ENCODE measurements around the gene NBPF8.
"Not testable (repeated sequence)": the region's sequence is repeated elsewhere in the genome, so short reads cannot be mapped to it uniquely, and the experiment has no call there.

Gene NBPF8

GRCh38 chr1:120414911-120415480, at the start of gene NBPF8:
Gene NBPF8 (plus strand): TSS chr1:120415035. CDS start chr1:120436523, 21,488 bp downstream.
- in situ Hi-C loops (cut with HindIII; ENCODE audit: low sequenced_read_pairs): not testable (repeated sequence)

DNA sequence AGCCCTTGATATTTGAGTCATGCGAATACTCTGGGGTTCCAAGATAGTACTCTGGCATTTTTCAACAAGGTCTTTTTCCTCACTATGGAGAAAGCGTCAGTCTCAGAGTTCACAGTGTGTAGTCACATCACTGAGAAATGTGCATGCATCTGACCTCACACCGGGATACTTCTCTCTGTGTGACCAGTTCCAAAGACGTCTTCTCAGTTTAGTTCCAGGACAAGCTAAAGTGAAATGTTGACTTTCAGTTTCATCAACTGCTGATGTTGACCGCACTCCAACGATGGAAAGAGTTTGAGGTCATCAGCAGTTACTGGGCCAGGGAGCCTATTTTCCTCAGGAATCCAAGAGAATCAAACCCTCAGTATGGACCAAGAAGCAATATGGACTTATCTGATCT, 47.1 kb upstream of the NBPF8 start:
- in situ Hi-C loops (cut with HindIII; ENCODE audit: low sequenced_read_pairs): not testable (repeated sequence)

- in situ Hi-C loops (cut with HindIII; ENCODE audit: low sequenced_read_pairs): not testable (repeated sequence)
These were observed 28.2 kb upstream of the NBPF8 start for GRCh38 chr1:120386651-120387050.

- in situ Hi-C loops (cut with HindIII; ENCODE audit: low sequenced_read_pairs): not testable (repeated sequence)
These were observed 26.2 kb upstream of the NBPF8 start for GRCh38 chr1:120388597-120389126.

- in situ Hi-C loops (cut with HindIII; ENCODE audit: low sequenced_read_pairs): not testable (repeated sequence)
These were observed 23.5 kb upstream of the NBPF8 start for GRCh38 chr1:120391365-120391764.

DNA sequence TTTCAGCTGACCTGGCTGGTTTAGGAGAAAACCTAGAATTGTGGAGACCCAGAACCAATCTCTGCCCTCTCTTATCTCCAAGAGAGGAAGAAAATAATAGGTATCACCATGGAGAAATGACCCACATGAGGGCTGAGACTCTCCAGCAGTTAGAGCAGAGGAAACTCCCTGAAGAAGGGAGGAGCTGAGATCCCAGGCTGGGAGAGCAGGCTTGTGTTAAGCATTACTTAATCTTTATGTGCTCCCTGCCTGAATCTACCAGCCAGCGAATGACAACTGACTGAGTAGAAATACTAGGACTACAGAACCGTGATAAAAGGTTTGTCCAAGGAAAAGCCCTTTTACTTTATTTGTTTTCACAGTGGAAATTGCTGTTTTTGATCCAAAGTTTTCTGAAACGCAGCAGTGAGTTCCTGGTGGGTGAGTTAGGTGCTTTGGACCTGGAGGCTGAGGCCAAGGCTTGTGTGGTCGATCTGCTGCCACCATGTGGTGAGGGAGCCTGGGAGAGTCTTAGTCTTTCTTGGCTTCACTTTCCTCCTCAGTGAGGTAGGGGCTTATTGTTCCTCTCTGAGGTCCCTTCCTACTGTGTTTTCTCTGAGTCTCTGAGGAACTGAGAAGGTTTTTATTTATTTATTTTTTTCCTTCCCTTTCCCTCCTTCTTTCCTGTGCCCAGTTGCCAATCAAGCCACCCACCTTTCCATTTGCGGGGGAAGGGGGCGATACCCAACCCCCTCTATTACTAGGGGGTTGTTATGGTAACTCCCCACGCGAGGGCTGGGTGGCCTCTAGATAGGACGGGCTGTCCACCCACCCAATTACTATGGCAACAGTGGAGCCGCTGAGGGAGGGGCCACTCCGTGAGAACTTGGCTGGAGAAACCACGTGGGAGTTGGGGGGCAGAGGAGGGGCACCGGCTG, 21.3 kb upstream of the NBPF8 start:
- in situ Hi-C loops (cut with HindIII; ENCODE audit: low sequenced_read_pairs): not testable (repeated sequence)

DNA sequence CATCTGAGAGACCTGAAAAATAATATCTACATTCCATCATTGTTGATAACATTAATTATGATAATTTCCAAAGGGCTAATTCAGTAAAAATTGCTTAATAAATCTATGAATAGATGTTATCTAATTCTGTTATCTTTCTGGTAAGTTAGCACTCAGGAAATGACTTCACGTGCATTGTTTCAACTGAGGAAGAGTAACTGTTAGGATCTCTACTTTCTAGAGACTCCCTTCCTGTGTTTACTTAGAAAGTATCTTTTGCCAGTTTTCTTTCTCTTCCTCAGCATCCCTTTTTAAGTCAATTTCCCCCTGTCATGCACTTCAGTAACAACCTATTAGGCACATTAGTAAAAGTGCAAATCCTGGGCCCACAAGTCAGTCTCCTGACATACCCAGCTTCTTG, 9.5 kb upstream of the NBPF8 start:
- in situ Hi-C loops (cut with HindIII; ENCODE audit: low sequenced_read_pairs): not testable (repeated sequence)

DNA sequence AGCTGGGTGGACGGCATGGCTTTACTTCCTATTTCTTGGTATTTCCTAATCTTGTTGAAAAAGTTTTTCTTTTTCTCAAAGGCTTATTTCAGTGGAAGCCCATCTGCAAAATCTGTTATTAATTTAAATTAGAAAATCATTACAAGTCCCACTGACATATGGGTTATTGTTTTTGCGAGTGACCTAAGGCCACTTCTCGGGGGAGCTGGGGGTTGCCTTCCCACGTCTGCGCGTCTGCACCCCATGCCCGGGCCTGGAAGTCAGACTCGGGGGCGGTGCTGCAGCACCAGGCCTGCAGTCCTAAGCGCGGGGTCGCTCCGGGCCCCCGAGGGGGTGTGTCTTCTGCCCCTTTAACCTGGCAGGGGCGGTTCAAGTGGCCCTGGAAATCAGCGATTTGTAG, 384 bp upstream of the NBPF8 start:
- in situ Hi-C loops (cut with HindIII; ENCODE audit: low sequenced_read_pairs): not testable (repeated sequence)

DNA sequence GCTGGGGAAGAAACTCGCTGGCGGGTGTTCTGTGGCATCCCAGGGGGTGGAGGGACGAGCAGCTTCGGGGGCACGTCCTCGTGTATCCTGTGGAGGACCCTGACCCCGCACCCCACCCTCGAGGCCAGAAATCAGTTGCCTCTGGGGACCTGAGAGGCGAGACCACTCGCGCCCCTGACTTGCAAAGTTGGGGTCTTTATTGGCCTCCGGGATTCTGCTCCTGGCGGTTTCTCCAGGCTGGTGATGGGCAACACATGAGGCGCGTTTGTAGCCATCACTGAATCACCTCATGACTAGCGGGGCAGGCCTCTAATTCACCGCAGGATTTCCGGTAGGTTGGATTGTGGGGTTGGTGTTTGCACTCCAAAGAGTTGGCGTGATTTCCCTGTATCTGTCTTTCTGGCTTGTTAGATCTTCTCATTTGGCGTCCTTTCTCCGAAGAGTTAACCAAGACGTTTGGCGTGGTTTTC, 692 bp downstream of the NBPF8 start:
- in situ Hi-C loops (cut with HindIII; ENCODE audit: low sequenced_read_pairs): not testable (repeated sequence)

DNA sequence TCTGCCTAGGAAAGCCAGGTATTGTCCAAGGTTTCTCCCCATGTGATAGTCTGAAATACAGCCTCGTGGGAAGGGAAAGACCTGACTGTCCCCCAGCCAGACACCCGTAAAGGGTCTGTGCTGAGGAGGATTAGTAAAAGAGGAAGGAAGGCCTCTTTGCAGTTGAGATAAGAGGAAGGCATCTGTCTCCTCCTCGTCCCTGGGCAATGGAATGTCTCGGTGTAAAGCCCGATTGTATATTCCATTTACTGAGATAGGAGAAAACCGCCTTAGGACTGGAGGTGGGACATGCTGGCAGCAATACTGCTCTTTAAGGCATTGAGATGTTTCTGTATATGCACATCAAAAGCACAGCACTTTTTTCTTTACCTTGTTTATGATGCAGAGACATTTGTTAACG, 10.2 kb downstream of the NBPF8 start:
- in situ Hi-C loops (cut with HindIII; ENCODE audit: low sequenced_read_pairs): not testable (repeated sequence)

DNA sequence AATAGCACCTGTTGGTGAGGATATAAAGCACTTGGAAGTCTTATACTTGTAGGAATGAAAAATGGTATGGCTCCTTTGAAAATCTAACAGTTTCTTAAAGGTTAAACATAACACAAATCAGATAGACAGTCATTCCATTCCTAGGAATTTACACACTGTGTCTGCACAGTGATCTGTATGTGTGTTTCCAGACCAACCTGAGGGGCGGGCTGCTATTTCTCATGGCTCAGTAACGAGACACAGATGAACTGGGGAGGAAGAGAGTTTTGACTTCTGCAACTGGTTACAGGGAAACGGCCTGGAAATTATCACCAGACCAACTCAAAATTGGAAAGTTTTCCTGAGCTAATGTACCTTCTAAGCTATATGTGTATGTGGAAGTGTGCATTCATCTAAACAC, 16.8 kb downstream of the NBPF8 start:
- in situ Hi-C loops (cut with HindIII; ENCODE audit: low sequenced_read_pairs): not testable (repeated sequence)

DNA sequence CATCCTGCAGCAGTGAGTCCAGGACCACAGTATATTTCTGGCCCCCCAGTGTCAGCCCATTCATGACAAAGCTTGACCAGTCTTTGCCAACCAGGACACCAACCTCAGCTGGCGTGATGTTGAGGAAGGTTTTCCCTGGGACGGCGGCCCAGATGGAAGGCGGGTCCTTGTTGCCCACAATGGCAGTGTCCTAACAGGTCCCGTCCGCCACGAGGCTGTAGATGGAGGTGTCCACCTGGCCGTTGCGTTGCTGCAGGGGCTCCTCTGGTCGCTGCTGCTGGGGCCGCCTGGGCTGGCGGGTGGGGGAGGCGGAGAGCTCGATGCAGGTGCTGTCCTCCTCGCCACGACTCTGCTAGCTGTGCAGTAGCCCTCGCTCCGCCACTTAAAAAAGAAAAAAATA, 19.0 kb downstream of the NBPF8 start:
- in situ Hi-C loops (cut with HindIII; ENCODE audit: low sequenced_read_pairs): not testable (repeated sequence)

GRCh38 chr1:120449124-120449523, 34.3 kb downstream of the NBPF8 start:
- in situ Hi-C loops (cut with HindIII; ENCODE audit: low sequenced_read_pairs): not testable (repeated sequence)

Measured in DLD1 (cell line).